ENCODE results near the gene PCDH12.

Gene PCDH12

GRCh38 chr5:141917760-141918159 is 40.2 kb downstream of the PCDH12 start:
- no peak for DNase-seq (ENCODE audit: insufficient read length, low spot score)
- FAIRE-seq = no peak
- TF ChIP-seq CTCF (IDR thresholded peaks at IDR 0.05; ENCODE audit: insufficient read depth, missing control alignments) = no peak

GRCh38 chr5:141916522-141916921 is 41.5 kb downstream of the PCDH12 start:
- TF ChIP-seq CTCF (IDR thresholded peaks at IDR 0.05; ENCODE audit: insufficient read depth, missing control alignments) = no peak
- FAIRE-seq (no peak), DNase-seq (ENCODE audit: insufficient read length, low spot score) (no peak)

GRCh38 chr5:141915881-141916336 is 42.1 kb downstream of the PCDH12 start:
- no peak for FAIRE-seq
- no peak for DNase-seq (ENCODE audit: insufficient read length, low spot score)
- TF ChIP-seq CTCF (IDR thresholded peaks at IDR 0.05; ENCODE audit: insufficient read depth, missing control alignments) = no peak

- FAIRE-seq = no peak
- TF ChIP-seq CTCF (IDR thresholded peaks at IDR 0.05; ENCODE audit: insufficient read depth, missing control alignments) = no peak
- DNase-seq (ENCODE audit: insufficient read length, low spot score) = no peak
Measured at GRCh38 chr5:141914797-141915196, 43.2 kb downstream of the PCDH12 start.

GRCh38 chr5:141914199-141914743 is 43.7 kb downstream of the PCDH12 start:
- FAIRE-seq (no peak), DNase-seq (ENCODE audit: insufficient read length, low spot score) (no peak)
- no peak for TF ChIP-seq CTCF (IDR thresholded peaks at IDR 0.05; ENCODE audit: insufficient read depth, missing control alignments)

- DNase-seq (ENCODE audit: insufficient read length, low spot score) = no peak
- no peak for TF ChIP-seq CTCF (IDR thresholded peaks at IDR 0.05; ENCODE audit: insufficient read depth, missing control alignments)
- no peak for FAIRE-seq
Measured at GRCh38 chr5:141913560-141914198, 44.3 kb downstream of the PCDH12 start.

- no peak for FAIRE-seq
- no peak for TF ChIP-seq CTCF (IDR thresholded peaks at IDR 0.05; ENCODE audit: insufficient read depth, missing control alignments)
- DNase-seq (ENCODE audit: insufficient read length, low spot score) = no peak
Measured at GRCh38 chr5:141910271-141910673, 47.7 kb downstream of the PCDH12 start.

Data from D721Med (cell line).